CD4-positive, alpha-beta T cell treated with Interleukin-17A for 4 hours (primary cell): ENCODE results near the gene IMPA2.
"Not testable (repeated sequence)": the region's sequence is repeated elsewhere in the genome, so short reads cannot be mapped to it uniquely, and the experiment has no call there.

ENCODE experiments used
- DNase-seq: peaks from one replicate; pipeline ENCODE4 v3.0.0-alpha.2; 2020; ENCODE audit warnings: mixed read lengths

Gene IMPA2

DNA sequence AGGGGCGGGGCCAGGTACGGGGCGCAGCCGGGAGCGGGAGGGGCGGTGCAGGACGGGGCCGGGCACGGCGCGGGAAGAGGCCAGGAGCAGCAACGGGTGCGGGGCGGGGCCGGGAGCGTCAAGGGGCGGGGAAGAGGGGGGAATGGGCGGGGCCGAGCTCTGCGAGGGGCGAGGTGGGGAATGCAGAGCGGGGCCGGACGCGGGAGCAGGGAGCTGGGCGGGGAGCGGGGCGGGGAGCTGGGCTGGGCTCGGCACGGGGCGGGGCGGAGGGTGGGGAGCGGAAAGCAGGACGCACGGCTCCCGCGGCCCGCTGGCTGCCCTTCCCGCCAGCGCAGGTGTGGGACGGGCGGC, at the start of gene IMPA2:
TSS of gene IMPA2 (plus strand) at position 316 of the 351 bp plus-strand sequence. CDS start 163 bp downstream, outside the sequence.
- no peak for DNase-seq

DNA sequence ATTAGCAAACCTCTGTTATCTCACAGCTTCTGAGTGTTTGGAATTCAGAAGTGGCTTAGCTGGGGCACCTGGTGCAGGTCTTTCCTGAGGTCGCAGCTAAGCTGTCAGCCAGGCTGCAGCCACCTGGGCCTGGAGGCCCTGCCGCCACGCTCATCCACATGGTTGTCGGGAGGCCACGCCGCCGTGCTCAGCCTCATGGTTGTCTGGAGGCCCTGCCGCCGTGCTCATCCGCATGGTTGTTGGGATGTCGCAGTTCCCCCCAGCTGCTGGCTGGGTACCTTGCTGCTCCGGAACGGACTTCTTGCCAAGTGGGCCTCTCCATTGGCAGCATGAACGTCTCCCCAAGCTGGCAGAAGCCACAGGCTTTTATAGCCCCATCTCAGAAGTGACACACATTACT, 48.9 kb upstream of the IMPA2 start:
- no peak for DNase-seq

DNA sequence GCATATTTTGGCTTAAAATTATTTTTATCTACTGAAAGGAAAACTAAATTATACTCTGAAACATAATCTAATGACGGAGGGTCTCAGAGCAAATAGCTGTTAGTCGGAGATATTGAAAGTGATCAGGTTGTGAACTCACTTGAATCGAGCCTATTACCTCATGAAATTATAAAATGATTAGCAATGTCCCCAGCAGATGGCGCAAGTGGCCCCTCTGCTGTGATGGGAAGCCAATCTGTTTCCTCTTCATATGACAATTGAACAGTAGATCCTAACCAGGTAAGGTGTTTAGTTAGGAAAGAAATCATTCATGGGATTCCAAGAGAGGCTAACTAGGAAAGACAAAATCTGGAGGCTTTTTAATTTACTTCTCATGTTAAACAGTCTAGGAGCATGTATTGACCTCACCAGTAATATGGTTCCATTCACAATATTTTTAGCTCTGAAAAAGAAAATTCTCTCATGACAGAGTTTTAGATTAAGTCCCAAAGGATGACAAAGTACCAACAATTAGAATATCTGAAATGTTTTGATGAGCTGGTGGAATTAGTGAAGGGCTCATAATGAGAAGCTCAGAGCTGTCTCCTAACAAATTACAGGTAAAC, 43.3 kb upstream of the IMPA2 start:
- DNase-seq, result peak; percentile 85

DNA sequence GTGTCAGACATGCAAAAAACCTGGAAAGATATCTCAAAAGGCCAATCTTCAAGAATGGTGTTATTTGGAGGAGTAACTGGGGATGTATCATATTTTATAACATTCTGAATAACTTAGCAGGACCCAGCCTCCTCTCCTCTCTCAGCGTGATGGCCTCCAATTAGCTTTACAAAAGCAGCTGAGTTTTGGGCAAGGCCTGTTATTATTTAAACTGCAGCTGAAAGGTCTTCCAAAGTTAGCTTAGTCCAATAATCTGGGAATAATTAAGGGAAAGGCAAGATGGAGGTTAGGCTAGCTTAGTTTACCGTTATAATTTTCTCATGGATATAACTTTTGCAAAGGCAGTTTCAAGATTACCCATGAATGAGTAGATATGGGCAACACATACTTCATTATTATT, 40.4 kb upstream of the IMPA2 start:
- DNase-seq, result no peak

- DNase-seq, result no peak
These were observed 37.8 kb upstream of the IMPA2 start for GRCh38 chr18:11943551-11943950.

DNA sequence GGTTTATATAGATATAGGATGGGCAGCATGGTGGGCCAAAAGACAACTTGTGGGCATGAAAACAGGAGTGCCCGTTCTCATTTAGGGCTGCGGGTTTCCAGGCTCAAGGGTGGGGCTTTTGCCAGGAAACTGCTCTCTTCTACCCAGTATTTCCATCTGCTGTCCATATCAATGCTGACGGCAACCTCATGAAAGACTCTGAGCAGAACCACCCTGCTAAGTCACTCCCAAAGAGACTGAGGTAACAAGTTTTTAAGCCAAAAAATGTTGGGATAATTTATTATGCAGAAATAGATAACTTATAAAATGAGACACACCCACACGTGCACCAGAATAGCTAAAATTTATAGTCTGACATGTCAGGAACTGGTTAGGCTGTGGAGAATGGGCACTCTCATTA, 37.1 kb upstream of the IMPA2 start:
- DNase-seq, result no peak

DNA sequence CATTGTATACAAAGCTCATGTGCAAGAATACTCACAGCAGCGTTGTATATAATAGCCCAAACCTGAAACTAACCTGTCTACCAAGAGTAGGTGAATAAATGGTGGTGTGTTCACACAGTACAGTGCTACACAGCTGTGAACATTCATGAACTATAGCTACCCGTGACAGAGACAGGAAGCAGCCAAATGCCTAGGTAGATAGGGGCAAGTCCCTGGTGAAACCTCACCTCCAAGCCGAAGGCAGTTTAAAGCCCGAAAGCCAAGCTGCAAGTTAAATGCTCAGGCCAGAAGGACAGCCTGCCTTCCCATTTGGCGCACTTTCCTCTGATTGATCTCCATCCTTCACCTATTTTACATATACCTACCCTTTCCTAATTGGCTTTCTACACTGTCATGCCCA, 36.5 kb upstream of the IMPA2 start:
- DNase-seq, result no peak

DNA sequence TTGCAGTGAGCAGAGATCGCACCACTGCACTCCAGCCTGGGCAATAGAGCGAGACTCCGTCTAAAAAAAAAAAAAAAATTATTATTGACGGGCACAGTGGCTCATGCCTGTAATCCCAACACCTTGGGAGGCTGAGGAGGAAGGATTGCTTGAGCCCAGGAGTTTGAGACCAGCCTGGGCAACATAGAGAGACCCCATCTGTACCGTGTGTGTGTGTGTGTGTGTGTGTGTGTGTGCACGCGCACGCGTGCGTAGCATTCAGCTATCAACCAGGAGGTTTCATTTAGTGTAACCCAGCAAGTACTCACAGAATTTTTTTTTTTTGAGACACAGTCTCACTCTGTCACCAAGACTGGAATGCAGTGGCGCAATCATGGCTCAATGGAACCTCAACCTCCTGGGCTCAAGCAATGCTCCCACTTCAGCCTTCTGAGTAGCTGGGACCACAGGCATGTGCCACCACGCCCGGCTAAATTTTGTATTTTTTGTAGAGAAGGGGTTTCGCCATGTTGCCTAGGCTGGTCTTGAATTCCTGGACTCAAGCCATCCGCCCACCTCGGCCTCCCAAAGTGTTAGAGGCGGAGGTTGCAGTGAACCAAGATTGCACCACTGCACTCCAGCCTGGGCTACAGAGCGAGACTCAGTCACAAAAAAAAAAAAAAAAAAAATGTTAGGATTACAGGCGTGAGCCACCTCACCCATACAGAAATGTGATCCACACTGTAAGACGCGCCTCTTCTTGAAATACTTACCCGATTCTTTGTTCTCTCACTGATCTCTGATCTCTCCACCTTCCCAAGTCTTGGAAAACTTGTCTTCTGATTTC, 35.3 kb upstream of the IMPA2 start:
- not testable (repeated sequence) for DNase-seq

DNA sequence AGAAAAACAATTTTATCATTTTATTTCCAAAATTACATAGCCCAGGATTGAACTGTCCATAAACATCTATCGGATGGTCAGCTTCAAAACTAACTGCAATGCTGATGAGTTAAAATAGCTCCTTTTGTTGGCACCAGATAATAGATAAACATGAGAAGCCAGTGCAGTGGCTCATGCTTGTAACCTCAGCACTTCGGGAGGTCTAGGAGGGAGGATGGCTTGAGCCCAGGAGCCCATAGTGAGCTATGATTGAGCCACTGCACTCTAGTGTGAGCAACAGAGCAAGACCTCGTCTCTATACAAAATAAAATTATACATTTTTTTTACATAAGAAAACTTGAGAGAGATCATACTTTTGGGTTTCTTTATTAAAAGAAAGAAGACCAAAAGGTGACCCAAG, 34.6 kb upstream of the IMPA2 start:
- no peak for DNase-seq

DNA sequence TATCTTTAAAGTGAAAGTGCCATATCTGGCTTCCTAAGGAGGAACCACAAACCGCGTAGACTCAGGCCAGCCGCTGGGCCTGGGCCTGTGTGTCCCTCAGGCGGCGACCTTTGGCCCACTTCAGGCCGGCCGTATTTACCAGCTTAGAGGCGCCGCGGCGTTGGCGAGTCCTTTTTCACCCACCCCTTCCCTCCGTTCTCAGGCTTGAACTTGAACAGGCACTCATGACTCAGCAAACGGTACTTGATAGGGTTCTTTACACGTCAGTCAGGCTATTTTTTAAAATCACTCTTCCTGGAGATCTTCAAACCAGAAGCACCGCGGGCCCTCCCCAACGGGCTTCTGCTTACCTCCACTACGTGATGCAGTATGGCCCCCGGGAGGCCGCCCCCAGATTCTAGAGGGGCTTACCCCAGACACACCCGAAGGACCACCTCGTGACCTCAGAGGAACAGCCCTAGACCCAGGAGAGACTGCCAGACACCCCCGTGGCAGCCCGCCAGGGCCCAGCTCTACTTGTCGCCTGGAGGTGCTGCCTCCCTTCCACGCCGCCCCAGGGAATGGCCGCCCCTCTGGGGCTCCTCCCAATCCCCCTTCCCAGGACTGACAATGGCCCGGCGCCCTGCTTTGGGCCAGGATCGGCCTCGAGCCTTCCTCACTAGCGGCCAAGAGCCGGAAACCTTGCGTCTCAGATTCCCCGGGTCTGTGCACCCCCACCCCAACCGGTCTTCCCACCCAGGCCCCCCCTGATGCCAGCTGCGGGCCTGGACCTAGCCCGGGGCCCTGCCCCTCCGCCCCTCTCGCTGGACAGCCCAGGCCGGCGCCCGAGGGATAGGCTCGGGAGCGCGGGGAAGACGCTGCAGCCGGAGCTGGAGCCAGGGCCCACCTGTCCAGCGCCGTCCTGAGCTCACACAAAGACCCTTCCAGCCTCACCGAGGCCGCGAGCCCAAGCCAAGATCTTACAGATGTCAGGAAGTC, 33.8 kb upstream of the IMPA2 start:
- peak; percentile 68 for DNase-seq

DNA sequence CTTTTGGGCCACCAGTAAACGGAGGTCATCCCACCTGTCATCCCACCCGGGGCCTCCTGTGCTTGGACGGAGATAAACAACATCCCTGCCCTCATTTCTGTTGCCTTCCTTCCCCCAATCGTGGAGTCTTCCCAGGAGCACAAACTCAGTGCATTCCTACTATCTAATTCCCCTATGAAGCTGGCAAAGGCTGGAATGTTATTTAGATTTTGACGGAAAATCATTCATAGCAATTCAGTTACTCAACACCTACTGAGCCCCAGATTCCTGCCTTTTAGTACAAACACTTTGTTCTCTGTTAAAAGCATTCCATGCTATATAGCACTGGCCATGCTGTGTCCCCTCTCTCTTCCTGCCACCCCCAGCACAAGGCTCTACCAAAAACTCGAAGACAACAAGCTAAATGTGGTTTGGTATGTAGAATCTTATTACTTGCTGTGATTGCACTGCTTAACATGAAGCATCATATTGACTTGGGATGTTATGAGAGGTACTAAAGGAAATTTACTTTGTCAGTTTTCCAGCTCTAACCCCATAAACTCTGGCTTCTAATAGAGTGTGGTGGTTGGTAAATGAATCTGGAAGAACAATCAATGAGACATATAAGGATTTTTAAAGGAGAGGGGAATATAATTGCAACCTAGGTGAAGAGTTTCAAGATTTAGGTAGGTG, 32.3 kb upstream of the IMPA2 start:
- DNase-seq, result no peak

DNA sequence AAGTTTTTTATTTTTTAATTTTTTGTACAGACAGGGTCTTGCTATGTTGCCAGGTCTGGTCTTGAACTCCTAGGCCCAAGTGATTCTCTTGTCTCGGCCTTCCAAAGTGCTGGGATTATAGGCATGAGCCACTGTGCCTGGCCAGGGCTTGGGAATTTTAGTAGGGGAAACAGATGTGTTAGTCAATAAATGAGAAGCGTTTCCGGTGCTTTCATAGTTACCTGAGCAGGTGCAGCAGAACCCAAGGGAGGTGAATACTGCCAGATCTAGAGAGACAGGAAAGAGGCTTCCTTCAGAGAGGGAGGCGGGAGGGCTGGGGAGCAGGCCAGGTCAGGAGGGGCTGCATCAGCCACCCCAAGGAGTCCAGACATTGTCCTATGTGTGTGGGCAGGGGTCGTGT, 30.5 kb upstream of the IMPA2 start:
- DNase-seq, result no peak

GRCh38 chr18:11951390-11951851, 29.9 kb upstream of the IMPA2 start:
- DNase-seq, result no peak

DNA sequence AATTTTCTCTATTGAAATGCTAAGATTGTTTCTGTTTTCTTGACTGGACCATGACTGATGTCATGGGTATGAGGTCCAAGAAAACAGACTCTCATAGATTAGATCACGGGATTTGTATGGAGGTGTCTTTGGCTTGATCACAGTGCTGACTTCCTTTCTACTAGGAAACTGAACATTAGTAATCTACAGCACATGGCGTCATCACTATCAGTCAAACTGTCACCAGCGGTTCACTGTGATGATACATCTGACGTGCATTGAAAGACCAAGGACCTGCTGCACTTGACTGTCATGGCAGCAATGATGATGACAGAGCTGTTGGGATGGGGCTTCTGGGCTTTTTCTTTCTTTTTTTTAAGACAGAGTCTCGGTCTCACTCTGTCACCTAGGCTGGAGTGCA, 28.2 kb upstream of the IMPA2 start:
- DNase-seq, result no peak

DNA sequence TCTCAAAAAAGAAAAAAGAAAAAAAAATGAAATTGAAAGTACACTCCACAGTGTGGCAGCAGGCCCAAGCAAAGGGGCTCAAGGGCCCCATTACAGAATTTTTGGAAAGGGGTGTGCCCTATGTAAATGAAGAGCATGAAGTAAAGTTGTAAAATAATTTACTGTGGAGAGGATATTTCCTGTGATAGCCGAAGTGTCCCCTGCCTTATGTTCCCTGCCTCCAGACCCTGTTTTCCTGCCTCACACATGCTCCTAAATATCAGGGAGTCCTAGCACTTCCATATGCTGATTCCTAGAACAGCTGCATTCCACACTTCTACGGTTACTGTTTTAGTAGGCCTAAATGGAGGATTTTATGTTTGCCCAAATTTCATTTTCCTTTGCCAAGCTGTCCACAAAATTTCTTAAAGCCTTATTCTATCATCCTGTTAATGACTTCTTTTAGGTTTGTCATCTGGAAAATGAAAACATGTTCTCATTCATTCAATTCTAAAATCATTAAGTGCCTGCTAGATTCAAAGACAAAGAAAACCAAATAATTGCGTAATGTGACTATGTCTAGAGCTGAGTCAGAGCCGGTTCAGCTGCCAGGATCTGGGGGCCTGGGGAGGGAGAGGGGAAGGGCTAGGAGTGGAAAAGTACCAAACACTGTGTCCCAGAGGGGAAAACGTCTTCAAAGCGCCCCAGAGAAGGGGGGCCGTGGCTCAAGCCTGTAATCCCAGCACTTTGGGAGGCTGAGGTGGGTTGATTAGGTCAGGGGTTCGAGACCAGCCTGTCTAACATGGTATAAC, 25.9 kb upstream of the IMPA2 start:
- DNase-seq, result no peak

DNA sequence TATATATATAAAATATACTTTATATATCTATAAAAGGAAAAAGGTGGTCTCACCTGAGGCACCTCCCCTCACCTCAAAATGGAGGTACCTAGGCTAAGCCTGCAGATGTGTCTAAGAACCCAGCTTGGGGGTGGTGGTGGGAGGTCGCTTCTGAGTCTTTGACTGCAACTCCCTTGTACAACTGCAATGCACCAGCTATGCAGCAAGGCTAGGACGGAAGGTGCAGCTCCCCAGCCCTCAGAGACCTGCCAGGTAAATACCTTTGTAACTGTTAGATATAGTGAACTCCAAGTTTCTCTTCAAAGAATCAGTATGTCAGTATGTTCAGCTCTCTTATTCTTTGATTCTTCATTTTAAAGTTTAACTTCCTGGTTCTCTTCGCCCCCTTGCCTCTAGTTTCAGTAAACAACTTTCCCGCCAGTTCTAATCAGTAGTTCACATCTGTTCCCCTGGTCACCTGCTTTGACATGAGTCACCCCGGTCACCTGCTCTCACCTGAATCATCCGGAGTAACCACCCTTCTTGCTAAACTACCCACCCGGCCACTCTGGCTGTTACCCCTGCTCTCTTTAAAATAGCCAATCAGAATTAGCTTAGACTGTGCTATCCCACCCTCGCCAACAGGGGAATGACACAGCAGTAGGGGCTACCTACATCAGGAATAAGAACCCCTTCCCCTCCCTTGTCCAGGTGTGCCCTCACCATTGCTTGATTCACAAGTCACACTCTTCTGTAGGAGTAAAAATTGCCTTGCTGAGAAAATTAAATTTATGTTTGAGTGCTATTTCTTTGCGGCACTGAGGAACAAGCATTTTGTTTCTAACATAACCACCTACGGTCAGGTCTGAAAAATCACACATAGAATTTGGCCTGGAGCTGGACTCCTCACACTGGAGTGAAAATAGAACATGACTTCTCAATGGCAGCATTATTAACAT, 24.7 kb upstream of the IMPA2 start:
- DNase-seq, result no peak

- no peak for DNase-seq
These were observed 23.7 kb upstream of the IMPA2 start for GRCh38 chr18:11957636-11958035.

DNA sequence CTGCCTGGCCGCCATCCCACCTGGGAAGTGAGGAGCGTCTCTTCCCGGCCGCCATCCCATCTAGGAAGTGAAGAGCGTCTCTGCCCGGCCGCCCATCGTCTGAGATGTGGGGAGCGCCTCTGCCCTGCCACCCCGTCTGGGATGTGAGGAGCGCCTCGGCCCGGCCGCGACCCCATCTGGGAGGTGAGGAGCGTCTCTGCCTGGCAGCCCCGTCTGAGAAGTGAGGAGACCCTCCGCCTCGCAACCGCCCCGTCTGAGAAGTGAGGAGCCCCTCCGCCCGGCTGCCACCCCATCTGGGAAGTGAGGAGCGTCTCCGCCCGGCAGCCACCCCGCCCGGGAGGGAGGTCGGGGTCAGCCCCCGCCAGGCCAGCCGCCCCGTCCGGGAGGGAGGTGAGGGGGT, 21.7 kb upstream of the IMPA2 start:
- not testable (repeated sequence) for DNase-seq

GRCh38 chr18:11960743-11961380, 20.4 kb upstream of the IMPA2 start:
- DNase-seq, result no peak

- DNase-seq, result no peak
These were observed 18.7 kb upstream of the IMPA2 start for GRCh38 chr18:11962597-11962996.
